ENCODE data around the gene TSSK1B.

- TF ChIP-seq SPI1 (IDR thresholded peaks at IDR 0.05; ENCODE audit: low read depth, low read length) (no peak), POLR2AphosphoS5 (IDR thresholded peaks at IDR 0.05; ENCODE audit: low read depth, low read length) (no peak), POLR2A (IDR thresholded peaks at IDR 0.05; ENCODE audit: low read depth, low read length) (no peak), POU2F2 (IDR thresholded peaks at IDR 0.05; ENCODE audit: low read depth, low read length) (no peak)
Observed at GRCh38 chr5:113434889-113435288, at the start of gene TSSK1B.
